ENCODE data around the gene CTU2. TPM values are rescaled to one million over a fixed set of nuclear protein-coding genes. Genes with fewer than 3 reads are reported as not detected.

Gene CTU2
- polyA plus RNA-seq, 12 donors: 8.5 to 13.1 (median 10.1) TPM; not detected in 2

- DNase-seq: no peak
Measured at GRCh38 chr16:88713568-88714419, 7.5 kb downstream of the CTU2 start.

DNA sequence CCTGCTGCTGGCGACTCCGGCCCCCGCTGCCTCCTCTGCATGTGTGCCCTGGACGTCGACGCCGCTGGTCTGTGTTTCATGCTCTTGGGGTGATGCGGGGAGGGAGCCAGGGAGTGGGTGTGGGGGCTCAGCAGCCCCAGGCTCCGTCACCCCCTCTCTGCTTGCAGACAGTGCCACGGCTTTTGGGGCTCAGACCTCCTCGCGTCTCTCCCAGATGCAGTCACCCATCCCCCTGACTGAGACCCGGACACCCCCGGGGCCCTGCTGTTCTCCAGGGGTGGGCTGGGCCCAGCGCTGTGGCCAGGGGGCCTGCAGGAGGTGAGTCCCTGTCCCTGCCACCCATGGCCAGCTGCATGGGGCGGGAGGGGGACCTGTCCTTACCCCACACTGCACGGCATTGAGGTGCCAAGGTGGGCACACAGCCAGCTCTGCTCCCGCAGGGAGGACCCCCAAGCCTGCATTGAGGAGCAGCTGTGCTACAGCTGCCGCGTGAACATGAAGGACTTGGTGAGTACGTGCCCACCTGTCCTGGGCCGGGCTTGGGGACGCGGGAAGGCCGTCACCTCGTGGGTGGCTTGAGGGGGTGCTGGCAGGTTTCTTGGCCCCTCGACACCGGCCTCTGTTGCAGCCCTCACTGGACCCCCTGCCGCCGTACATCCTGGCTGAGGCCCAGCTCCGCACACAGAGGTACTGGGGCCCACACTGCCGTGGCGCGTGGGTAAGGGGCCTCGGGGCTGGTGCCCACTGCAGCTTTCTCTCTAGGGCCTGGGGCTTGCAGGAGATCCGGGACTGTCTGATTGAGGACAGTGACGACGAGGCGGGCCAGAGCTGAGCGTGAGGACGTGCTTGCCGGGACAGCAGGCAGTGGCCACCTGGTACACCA is 8.4 kb downstream of the CTU2 start:
- DNase-seq: no peak

GRCh38 chr16:88715312-88716190 is 9.2 kb downstream of the CTU2 start:
- no peak for DNase-seq

DNA sequence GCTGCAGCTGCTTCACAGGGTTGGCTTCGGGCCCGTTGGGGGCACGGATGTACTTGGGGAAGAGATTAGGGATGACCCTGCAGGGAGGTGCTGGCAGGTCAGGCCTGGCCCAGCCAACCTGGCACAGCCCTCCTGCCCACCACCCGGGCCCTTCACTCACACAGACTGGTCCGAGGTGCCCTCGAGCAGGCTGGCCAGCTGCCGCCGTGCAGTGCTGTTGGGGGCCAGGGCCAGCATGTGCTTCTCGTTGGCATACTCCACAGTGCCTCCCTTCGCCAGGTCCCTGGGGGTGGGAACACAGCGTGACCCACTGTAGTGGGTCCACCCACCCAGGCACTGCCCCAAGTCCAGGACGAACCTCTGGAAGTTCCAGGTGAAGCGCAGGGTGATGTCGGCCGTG is 9.9 kb downstream of the CTU2 start:
- DNase-seq: no peak

DNA sequence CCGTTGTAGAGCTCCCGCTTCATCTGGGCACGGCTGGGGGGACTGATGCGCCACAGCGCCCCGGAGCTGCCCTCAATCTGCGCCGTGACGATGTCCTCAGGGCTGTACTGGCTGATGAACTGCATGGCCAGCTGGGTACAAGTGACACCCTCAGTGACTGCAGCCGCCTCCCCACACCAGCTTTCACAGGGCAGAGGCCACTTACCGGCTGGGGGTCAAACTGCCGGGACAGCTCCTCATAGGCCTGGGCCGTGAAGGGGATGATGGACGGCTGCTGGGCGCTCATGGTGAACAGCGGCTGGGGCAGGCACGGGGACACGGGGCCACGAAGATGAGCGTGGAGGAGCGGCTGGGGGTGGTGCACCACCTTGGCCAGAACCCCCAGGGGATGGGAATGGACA is 10.3 kb downstream of the CTU2 start:
- no peak for DNase-seq

DNA sequence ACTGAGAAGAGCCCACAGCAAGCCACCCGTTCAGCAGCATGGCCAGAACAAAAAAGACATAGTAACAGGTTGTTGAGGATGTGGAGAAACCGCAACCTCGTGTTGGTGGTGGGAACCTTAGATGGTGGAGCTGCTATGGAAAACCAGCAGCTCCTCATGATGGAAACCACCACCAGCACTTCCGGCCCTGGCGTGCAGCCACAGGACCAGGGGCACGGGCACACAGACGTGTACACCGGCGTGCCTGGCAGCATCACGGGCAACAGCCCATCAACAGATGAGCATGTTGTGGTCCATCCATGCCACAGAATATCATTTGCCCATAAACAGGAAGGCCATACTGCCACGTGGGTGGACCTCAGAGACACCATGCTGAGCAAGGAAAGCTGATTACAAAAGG is 11.9 kb downstream of the CTU2 start:
- no peak for DNase-seq

DNA sequence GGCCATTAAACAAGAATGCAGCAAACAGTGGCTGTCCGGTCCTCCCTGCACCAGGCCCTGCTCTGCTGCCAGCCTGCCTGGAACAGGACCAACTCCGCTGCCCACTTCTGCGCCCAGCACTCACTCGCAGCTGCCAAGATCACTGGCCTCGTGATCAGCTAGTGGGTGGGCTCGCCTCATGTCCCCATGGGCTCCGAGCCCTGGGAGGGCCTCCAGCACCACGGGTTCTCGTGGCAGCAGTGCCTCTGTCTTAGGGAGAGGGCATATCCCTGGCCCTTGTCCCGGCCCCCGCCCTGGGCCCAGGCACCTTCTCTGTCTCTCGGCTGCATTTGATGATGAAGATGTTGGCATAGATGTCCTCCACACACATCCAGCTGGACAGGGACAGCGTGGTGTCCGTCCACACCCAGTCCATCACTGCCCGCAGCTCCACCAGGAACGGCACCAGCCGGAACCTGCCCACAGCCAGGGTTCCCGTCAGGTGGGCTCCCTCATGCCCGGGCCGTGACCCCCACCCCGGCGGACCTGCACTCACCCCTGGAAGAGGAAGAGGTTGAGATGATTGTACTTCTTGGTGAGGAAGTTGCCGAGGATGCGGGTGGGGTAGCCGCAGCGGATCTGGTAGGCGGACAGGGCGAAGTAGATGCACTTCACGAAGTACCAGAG is 13.1 kb downstream of the CTU2 start:
- DNase-seq: no peak

DNA sequence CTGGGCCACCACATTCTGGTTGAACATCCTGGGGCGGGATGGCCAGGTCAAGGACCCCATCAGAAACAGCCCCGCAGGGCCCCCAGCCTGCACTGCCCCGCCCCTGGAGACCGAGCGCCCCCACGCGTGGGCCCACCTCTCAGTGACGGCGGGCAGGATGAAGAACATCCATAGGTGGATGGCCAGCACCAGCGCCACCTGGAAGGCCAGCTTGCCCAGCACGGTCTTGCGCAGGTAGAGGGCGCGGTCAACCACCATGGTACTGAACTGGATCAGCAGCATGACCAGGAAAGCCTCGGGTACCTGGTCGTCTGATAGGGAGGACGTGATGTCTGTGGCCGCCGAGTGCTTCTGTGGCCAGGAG is 13.6 kb downstream of the CTU2 start:
- no peak for DNase-seq

GRCh38 chr16:88720396-88720970 is 14.2 kb downstream of the CTU2 start:
- no peak for DNase-seq

GRCh38 chr16:88721236-88721635 is 14.9 kb downstream of the CTU2 start:
- no peak for DNase-seq

DNA sequence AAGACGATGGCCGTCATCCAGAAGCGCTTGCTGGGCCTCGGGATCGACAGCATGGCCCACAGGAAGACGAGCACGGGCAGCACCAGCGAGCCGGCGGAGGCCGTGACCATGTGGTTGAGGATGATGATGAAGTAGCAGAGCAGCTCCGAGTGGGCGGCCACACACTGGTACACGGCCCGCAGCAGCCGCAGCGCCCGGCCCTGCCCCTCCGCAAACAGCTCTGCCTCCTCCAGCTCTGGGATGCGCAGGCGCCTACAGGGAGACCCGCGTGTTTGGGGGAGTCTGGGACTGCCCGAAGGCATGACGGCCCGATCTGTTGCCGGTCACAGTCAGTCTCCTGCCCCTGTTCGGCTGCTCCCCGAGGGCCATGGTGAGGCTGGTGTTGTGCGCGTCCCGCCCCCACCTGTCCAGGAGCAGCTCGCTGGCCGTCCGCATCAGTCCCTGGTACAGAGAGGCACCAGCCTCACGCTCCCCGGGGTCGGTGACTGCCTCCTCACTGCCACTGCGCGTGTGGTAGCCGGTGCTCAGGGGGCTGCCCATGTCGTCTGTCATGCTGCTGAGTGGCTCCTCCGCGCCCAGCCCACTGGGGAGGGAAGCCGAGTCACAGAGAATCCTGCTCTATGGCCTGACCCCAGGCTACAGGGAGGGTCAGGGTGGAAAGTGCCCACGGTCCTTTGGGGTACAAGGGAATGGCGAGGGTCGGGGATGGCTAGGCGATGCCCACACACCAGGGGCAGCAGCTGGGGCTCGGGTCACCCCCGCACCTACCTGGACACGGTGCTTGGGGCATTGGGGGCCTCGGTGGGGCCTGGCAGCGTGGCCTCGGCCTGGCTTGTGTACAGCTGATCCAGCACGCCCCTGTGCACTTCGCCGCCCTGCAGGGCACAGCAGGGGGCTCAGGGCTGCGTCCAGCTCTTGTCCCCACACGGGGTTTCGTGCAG is 15.8 kb downstream of the CTU2 start:
- no peak for DNase-seq

DNA sequence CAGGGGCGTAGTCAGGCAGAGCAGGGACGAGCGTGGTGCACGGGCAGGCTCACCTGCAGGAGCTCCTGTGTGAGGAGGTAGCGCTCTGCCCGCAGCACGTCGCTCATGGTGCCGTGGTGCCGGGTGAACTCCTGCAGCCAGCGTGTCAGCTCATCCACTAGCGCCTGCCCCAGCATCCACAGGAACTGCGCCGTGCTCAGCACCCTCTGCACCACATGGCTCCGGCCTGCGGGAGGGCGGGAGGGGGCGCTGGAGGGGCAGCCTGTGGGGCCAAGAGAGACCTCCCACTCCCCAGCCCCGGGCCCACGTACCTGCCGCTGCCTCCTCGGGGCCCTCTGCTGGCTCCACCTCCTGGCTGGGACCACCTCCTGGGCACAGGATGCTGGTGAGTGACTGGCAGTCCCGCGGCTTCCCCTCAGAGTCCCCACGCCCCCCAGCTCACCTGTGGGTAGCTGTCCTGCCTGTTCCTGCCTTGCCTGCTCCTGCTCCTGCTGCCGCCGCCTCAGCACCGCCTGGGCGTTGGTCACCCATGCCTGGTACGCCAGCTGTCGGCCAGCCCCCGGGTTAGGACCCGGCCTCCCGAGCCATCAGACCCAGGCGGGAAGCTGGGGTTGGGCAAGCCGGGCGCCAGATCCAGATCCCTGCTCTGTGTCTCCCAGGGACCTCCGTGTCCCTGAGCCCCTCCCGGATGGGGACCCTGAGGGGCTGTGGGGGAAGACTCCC is 16.6 kb downstream of the CTU2 start:
- DNase-seq: no peak

- DNase-seq: no peak
Measured at GRCh38 chr16:88723507-88723887, 17.2 kb downstream of the CTU2 start.

DNA sequence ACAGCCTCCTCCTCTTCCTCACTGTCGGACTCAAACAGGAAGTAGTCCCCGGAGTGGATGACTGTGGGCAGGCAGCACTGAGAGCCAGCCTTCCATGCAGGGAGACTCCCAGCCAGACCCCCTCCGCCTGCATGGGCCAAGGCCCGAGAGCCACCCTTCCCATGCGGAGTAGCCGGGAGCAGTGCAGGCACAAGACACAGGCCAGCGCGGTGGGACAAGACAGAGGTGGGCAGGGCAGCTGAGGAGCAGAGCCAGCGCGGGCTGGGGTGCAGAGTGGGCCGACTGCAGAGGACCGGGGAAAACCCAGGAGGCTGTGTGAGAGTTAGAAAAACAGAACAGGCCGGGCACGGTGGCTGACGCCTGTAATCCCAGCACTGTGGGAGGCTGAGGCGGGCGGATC is 17.6 kb downstream of the CTU2 start:
- DNase-seq: no peak

- DNase-seq: no peak
Measured at GRCh38 chr16:88724855-88725555, 18.7 kb downstream of the CTU2 start.

GRCh38 chr16:88725609-88726407 is 19.5 kb downstream of the CTU2 start:
- no peak for DNase-seq

DNA sequence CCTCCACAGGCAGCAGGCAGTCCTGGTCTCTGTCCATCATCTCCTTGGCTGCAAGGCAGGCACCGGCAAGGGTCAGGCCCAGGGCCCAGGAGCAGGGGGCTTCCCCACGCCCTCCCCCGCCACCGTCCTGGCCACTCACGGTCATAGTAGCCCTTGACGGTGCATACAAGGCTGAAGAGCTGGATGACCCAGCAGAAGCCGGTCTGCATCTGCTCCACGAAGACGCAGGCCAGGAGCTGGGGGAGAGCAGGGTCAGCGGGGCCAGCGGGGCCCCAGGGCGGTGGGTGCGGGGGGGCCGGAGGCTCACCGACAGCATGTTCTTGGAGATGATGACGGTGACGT is 20.1 kb downstream of the CTU2 start:
- DNase-seq: no peak

GRCh38 chr16:88726981-88727380 is 20.7 kb downstream of the CTU2 start:
- DNase-seq: no peak

Measured in muscle of arm (tissue), 12 donors.